ENCODE measurements around the gene RNF43.

The RNF43 gene

DNA sequence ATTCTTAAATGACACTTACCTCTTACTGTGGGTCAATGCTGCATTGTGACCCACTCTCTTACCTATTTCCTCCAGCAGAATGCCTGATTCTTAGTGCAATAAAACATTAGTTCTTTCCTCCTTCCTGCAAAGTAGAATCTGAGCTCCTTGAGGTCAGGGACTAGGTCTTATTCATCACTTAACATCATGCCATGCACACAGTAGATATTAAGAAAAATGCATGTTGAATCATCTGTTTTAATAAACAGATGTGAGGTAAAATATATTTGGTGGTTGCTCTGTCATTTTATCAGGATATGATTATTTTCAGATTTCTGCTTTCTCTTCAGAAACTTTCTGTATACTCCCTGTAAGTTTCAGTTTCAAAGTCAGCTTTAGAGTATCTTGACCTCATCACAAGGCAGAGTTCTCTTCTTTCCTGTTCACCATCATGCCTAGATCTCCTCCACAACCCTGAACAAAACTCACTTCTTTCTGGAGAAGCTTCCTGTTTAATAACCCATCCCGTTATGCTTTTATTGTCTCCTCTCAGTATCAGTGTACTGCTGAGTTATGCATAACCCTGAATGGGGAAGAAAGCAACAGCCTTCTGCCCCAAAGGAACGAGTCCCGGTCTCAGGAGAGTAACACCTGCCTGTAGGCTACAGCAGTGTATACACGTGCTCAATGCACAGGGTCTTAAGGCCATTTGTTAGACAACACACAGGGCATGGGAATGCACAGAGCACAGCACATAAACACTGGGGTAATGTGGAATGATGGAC lies 35.0 kb downstream of the RNF43 start:
- DNase-seq (ENCODE audit: low read depth), result no peak
- H3K4me3 ChIP-seq (ENCODE audit: low read depth, low read length), result no peak overlapping the region
- TF ChIP-seq, protein P1, sequence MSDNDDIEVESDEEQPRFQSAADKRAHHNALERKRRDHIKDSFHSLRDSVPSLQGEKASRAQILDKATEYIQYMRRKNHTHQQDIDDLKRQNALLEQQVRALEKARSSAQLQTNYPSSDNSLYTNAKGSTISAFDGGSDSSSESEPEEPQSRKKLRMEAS (IDR thresholded peaks at IDR 0.05; ENCODE audit: low read depth, low read length), result no peak
- TF ChIP-seq, protein P2, sequence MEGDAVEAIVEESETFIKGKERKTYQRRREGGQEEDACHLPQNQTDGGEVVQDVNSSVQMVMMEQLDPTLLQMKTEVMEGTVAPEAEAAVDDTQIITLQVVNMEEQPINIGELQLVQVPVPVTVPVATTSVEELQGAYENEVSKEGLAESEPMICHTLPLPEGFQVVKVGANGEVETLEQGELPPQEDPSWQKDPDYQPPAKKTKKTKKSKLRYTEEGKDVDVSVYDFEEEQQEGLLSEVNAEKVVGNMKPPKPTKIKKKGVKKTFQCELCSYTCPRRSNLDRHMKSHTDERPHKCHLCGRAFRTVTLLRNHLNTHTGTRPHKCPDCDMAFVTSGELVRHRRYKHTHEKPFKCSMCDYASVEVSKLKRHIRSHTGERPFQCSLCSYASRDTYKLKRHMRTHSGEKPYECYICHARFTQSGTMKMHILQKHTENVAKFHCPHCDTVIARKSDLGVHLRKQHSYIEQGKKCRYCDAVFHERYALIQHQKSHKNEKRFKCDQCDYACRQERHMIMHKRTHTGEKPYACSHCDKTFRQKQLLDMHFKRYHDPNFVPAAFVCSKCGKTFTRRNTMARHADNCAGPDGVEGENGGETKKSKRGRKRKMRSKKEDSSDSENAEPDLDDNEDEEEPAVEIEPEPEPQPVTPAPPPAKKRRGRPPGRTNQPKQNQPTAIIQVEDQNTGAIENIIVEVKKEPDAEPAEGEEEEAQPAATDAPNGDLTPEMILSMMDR (IDR thresholded peaks at IDR 0.05; ENCODE audit: low read depth, low read length), result no peak
- no peak for TF ChIP-seq POLR2A (IDR thresholded peaks at IDR 0.05; ENCODE audit: extremely low read depth, insufficient read length)
- TF ChIP-seq MYC (IDR thresholded peaks at IDR 0.05; ENCODE audit: low read depth, low read length), result no peak

DNA sequence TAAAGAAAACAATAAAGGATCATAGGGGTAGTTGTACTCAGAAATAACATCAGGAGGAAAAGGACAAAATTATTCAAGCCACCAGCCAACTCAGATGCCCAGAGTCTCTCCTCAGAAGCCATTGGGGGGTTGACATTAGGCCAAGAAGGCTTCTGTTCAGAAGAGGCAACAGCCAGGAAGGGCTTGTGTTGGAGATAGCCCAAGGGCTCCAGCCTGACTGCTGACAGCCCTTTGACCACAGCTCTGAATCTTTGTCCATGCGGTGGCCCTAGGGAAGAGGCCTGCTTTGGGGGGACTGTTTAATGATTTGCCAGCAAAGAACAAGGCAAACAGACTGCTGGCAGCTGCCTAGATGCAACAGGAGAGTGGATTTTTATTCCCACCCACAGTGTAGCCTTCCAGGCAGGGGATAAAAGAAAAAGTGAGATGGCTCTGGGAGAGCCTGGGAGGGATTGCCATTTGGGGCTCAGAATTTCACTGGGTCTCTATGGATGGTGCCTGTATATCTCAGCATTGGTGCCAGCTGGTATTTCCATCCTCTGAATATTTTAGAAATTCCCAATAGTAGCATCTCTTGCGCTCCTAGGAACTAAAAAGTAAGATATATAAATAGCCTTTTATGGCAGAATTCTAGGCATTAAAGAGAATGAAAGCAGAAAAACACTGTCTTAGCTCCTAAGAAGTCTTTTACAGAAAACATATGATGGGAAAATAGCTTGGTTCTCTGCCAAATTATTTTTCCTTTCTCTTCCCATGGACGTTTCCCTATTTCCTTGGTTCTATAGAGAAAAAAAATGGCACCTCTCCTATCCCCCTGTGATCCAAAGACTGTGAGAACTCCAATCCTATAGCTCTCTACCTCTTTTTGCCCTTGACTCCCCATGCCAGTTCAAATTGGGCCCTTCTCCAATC lies 36.0 kb downstream of the RNF43 start:
- DNase-seq (ENCODE audit: low read depth), result no peak
- TF ChIP-seq POLR2A (IDR thresholded peaks at IDR 0.05; ENCODE audit: extremely low read depth, insufficient read length) (no peak), MYC (IDR thresholded peaks at IDR 0.05; ENCODE audit: low read depth, low read length) (no peak)
- TF ChIP-seq, protein P2 (IDR thresholded peaks at IDR 0.05; ENCODE audit: low read depth, low read length), result no peak
- TF ChIP-seq, protein P1 (IDR thresholded peaks at IDR 0.05; ENCODE audit: low read depth, low read length), result no peak
- H3K4me3 ChIP-seq (ENCODE audit: low read depth, low read length), result no peak overlapping the region

DNA sequence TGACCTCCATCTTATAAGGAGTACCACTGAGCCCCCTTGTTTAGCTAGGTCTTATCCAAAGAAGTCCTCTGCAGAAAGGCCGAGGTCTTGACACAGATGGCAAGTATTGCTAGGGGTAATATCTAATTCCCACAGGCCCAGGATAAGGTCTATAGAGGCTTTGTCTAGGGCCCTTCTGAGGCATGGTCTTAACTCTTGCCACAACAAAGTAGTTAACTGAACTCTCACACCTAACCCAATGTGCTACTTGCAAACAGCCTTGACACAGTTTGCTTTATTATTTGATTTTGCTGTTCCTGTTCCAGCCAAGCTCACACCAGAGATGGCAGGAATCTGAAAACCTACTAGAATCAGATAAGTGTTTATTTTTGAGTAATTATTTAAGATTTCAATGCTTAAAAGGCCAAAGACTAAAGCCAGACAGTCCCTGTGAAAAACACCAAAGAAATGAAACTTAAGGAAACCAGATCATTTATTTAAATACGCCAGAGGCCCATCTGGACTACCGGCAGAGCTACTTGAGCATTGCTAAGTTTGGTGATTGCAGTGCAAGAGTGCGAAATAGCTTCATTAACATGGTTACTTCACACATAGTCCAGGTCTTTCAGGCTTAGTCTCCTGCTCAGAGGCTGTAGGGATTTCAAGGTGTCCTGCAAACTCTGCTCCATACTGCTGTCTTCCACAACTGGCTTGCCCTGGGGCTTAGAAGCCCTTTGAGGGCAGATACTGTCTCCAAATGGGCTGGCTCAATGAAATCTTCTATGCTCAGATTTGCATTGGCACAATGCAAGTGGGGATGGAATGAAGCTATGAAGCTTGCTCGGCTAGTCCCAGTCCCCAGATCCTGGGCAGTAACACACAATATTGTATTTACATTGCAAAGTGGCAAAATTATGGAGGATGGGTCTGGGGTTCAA lies 36.9 kb downstream of the RNF43 start:
- TF ChIP-seq, protein P1 (IDR thresholded peaks at IDR 0.05; ENCODE audit: low read depth, low read length), result no peak
- TF ChIP-seq MYC (IDR thresholded peaks at IDR 0.05; ENCODE audit: low read depth, low read length) (no peak), POLR2A (IDR thresholded peaks at IDR 0.05; ENCODE audit: extremely low read depth, insufficient read length) (no peak)
- TF ChIP-seq, protein P2 (IDR thresholded peaks at IDR 0.05; ENCODE audit: low read depth, low read length), result no peak
- no peak for DNase-seq (ENCODE audit: low read depth)
- H3K4me3 ChIP-seq (ENCODE audit: low read depth, low read length), result no peak overlapping the region

DNA sequence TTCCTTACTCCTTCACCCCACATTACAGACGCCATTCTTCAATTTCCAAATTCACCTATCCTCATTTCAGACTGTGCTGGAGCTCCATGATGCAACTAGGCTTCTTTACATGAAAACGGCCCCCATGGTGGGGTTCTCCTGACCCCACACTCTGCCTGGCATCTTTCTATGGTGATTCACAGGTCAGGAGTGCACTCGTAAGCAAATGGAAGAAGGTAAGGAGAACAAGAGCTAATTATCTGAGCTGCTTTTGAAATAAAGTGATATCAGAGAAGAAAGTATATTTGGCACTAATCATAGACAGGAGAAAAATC lies 37.9 kb downstream of the RNF43 start:
- H3K4me3 ChIP-seq (ENCODE audit: low read depth, low read length), result no peak overlapping the region
- DNase-seq (ENCODE audit: low read depth), result no peak
- TF ChIP-seq, protein P1 (IDR thresholded peaks at IDR 0.05; ENCODE audit: low read depth, low read length), result no peak
- TF ChIP-seq MYC (IDR thresholded peaks at IDR 0.05; ENCODE audit: low read depth, low read length) (no peak), POLR2A (IDR thresholded peaks at IDR 0.05; ENCODE audit: extremely low read depth, insufficient read length) (no peak)
- TF ChIP-seq, protein P2 (IDR thresholded peaks at IDR 0.05; ENCODE audit: low read depth, low read length), result no peak
